Right atrium auricular region (tissue), 2 donors: ENCODE data around the gene SERPINB2. TPM values are rescaled to one million over a fixed set of nuclear protein-coding genes. Genes with fewer than 3 reads are reported as not detected.

ENCODE experiments used
- DNase-seq: peaks from one replicate; pipeline ENCODE4 v3.0.0-alpha.2; 2019; ENCODE audit warnings: low spot score
- H3K27ac ChIP-seq, 2 donors: fragments of 200-600 bp; sonication (generic); 1 replicate in 1 of 2; 2 replicates in 1 of 2; pipeline ENCODE4 v1.5.1; 2016 to 2019
- H3K27me3 ChIP-seq, 2 donors: fragments of 200-600 bp; sonication (generic); one replicate each; pipeline versions ENCODE4 v1.5.1 to v1.6.0; 2017 to 2019
- H3K36me3 ChIP-seq: fragments of 200-600 bp; sonication (generic); one replicate; pipeline ENCODE4 v1.5.1; 2016
- H3K4me1 ChIP-seq, 2 donors: fragments of 200-600 bp; sonication (generic); one replicate each; pipeline versions ENCODE4 v1.5.1 to v1.6.0; 2017 to 2019
- H3K4me3 ChIP-seq, 2 donors: fragments of 200-600 bp; sonication (generic); 1 replicate in 1 of 2; 2 replicates in 1 of 2; pipeline ENCODE4 v1.5.1; 2017 to 2019; ENCODE audit warnings: mild to moderate bottlenecking in 1 of 2, moderate library complexity in 1 of 2
- H3K9me3 ChIP-seq, 2 donors: fragments of 200-600 bp; sonication (generic); one replicate each; pipeline ENCODE4 v1.5.1; 2019
- CTCF ChIP-seq, 2 donors: fragments of 200-600 bp; sonication (generic); IDR thresholded peaks; one replicate each; pipeline ENCODE4 v1.5.1; 2019; ENCODE audit warnings: antibody characterized with exemption in 2 of 2
- total RNA-seq, 2 donors: library from RNA; depleted of rRNA; stranded (reverse); fragments of >200 nt; gene quantifications; one replicate each; pipeline ENCODE4 v1.1.0, GENCODE V29; 2016

Gene SERPINB2
- total RNA-seq, 2 donors from 2014 or later: 0.94 to 2.3 TPM

GRCh38 chr18:63894106-63894772 is 6.7 kb downstream of the SERPINB2 start:
- DNase-seq: no peak
- H3K4me3 ChIP-seq: no peak overlapping the region
- H3K27ac ChIP-seq: no peak overlapping the region
- H3K4me1 ChIP-seq: no peaks in the 10 kb centered on the region
- H3K36me3 ChIP-seq: no peaks in the 10 kb centered on the region
- H3K27me3 ChIP-seq: no peaks in the 10 kb centered on the region
- TF ChIP-seq CTCF (IDR thresholded peaks at IDR 0.05): no peak
- H3K9me3 ChIP-seq: no peaks in the 10 kb centered on the region

- Histone ChIP-seq H3K27ac (no peak overlapping the region), H3K36me3 (no peaks in the 10 kb centered on the region), H3K27me3 (no peaks in the 10 kb centered on the region), H3K4me1 (no peaks in the 10 kb centered on the region), H3K4me3 (no peak overlapping the region), H3K9me3 (no peaks in the 10 kb centered on the region)
- no peak for DNase-seq
- no peak for TF ChIP-seq CTCF (IDR thresholded peaks at IDR 0.05)
Observed at GRCh38 chr18:63895190-63895589, 7.7 kb downstream of the SERPINB2 start.

GRCh38 chr18:63897072-63897471 is 9.6 kb downstream of the SERPINB2 start:
- TF ChIP-seq CTCF (IDR thresholded peaks at IDR 0.05): no peak
- Histone ChIP-seq H3K36me3 (no peaks in the 10 kb centered on the region), H3K4me3 (no peak overlapping the region), H3K27me3 (no peaks in the 10 kb centered on the region), H3K9me3 (no peaks in the 10 kb centered on the region), H3K4me1 (no peaks in the 10 kb centered on the region), H3K27ac (no peak overlapping the region)
- DNase-seq: no peak

- H3K27ac ChIP-seq: no peak overlapping the region
- no peak for DNase-seq
- H3K36me3 ChIP-seq: no peaks in the 10 kb centered on the region
- TF ChIP-seq CTCF (IDR thresholded peaks at IDR 0.05): no peak
- no peaks in the 10 kb centered on the region for H3K9me3 ChIP-seq
- no peaks in the 10 kb centered on the region for H3K4me1 ChIP-seq
- H3K27me3 ChIP-seq: no peaks in the 10 kb centered on the region
- H3K4me3 ChIP-seq: no peak overlapping the region
Observed at GRCh38 chr18:63899206-63899605, 11.7 kb downstream of the SERPINB2 start.

GRCh38 chr18:63903851-63904570 is 16.5 kb downstream of the SERPINB2 start:
- no peaks in the 10 kb centered on the region for H3K9me3 ChIP-seq
- no peak overlapping the region for H3K27ac ChIP-seq
- no peak overlapping the region for H3K4me3 ChIP-seq
- no peaks in the 10 kb centered on the region for H3K36me3 ChIP-seq
- H3K4me1 ChIP-seq: no peaks in the 10 kb centered on the region
- H3K27me3 ChIP-seq: no peaks in the 10 kb centered on the region
- no peak for TF ChIP-seq CTCF (IDR thresholded peaks at IDR 0.05)
- no peak for DNase-seq
